ENCODE measurements around the gene CD47.

DNA sequence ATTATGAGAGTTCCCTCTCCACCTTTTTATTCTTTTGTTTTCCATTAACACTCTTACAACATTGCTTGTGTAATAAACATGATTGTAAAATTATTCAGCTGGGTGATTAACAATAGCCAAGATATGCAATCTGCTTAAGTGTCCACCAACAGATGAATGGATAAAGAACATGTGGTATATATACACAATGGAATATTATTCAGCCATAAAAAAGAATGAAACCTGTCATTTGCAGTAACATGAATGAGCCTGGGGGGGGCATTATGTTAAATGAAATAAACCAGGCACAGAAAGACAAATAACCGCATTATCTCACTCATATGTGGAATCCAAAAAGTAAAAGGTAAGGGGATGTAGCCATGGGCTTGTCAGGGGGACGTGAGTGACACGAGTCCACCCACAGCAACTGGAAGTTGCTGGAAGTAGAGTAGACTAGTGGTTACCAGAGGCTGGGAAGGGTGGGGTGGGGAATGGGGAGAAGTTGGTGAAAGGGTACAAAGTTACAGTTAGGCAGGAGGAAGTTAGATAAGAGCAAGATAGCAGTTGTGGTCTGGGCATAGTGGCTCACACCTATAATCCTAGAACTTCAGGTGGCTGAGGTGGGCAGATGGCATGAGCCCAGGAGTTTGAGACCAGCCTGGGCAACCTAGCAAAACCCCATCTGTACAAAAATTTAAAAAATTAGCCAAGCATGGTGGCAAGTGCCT is 28.7 kb upstream of the CD47 start:
- TF ChIP-seq, protein P1, sequence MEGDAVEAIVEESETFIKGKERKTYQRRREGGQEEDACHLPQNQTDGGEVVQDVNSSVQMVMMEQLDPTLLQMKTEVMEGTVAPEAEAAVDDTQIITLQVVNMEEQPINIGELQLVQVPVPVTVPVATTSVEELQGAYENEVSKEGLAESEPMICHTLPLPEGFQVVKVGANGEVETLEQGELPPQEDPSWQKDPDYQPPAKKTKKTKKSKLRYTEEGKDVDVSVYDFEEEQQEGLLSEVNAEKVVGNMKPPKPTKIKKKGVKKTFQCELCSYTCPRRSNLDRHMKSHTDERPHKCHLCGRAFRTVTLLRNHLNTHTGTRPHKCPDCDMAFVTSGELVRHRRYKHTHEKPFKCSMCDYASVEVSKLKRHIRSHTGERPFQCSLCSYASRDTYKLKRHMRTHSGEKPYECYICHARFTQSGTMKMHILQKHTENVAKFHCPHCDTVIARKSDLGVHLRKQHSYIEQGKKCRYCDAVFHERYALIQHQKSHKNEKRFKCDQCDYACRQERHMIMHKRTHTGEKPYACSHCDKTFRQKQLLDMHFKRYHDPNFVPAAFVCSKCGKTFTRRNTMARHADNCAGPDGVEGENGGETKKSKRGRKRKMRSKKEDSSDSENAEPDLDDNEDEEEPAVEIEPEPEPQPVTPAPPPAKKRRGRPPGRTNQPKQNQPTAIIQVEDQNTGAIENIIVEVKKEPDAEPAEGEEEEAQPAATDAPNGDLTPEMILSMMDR (conservative IDR thresholded peaks at IDR 0.05): no peak
- TF ChIP-seq EZH2 (IDR thresholded peaks at IDR 0.05; ENCODE audit: low read depth): no peak
